Stimulated activated effector memory CD8-positive, alpha-beta T cell treated with anti-CD3 and anti-CD28 coated beads, Interleukin-12 subunit alpha, Interleukin-12 subunit beta, amount 100 ng/mL, for 72 hours (primary cell): Measurements from ENCODE around the gene PIK3CA.

Source experiments
- ATAC-seq: fragments of 150-1000 bp; cut with Tn5 transposase; 2 replicates; pipeline ENCODE4 v1.10.0; 2021
- DNase-seq, 2 donors: peaks; one replicate each; pipeline ENCODE4 v3.0.0; 2021 to 2022; ENCODE audit warnings: low spot score in 2 of 2
- H3K27ac Mint-ChIP-seq: one replicate; pipeline ENCODE4 v1.8.0; 2022; ENCODE audit warnings: mild to moderate bottlenecking, mixed read lengths
- H3K36me3 Mint-ChIP-seq: one replicate; pipeline ENCODE4 v1.8.0; 2022; ENCODE audit warnings: mild to moderate bottlenecking, mixed read lengths
- H3K4me1 Mint-ChIP-seq: one replicate; pipeline ENCODE4 v1.8.0; 2022; ENCODE audit warnings: mixed read lengths
- H3K4me3 Mint-ChIP-seq: one replicate; pipeline ENCODE4 v1.8.0; 2022; ENCODE audit warnings: mild to moderate bottlenecking, mixed read lengths
- H3K9me3 Mint-ChIP-seq: one replicate; pipeline ENCODE4 v1.8.0; 2022; ENCODE audit warnings: mixed read lengths

The PIK3CA gene

GRCh38 chr3:179175358-179175757 lies 27.2 kb downstream of the PIK3CA start:
- Mint-ChIP-seq H3K36me3 (no peaks in the 10 kb centered on the region), H3K4me3 (no peak overlapping the region), H3K9me3 (no peaks in the 10 kb centered on the region), H3K4me1 (peaks cover 17% of the 10 kb centered on the region), H3K27ac (no peak overlapping the region)
- DNase-seq: no peak
- ATAC-seq: no peak

DNA sequence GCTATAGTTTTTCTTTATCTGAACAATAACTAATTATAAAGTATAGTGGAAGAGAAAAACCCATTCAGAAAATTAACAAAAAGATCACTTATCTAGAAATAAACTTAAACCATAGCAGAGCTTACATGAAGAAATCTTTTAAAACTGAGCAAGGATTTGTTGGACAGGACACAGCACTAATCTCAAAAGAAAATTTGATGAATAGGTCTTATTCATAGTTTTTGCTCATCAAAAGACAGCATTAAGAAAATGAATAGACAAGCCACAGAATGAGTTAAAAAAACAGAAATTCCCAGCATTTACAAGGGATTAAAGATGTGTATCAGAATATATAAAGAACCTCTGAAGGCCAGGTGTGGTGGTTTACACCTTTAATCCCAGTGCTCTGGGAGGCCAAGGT lies 29.5 kb downstream of the PIK3CA start:
- Mint-ChIP-seq H3K36me3 (no peaks in the 10 kb centered on the region), H3K27ac (no peak overlapping the region), H3K4me3 (no peak overlapping the region), H3K4me1 (peaks cover 25% of the 10 kb centered on the region), H3K9me3 (no peaks in the 10 kb centered on the region)
- no peak for ATAC-seq
- no peak for DNase-seq

DNA sequence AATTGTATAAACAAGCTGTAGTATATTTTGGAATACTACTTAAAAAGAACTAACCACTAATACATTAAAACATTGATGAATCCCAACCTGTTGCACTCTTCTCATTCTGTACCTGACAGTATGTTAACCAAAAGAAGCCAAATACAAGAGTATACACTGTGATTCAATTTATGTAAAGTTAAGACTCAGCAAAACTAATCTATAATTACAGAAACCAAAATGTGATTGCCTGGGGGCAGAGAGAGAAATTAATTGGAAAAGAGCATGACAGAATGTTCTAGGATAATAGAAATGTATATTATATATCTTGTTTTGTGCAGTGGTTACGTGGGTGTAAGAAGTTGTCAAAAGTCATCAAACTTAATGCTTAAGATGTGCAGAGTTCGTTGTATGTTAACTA lies 31.1 kb downstream of the PIK3CA start:
- no peak overlapping the region for H3K4me3 Mint-ChIP-seq
- H3K27ac Mint-ChIP-seq: no peak overlapping the region
- H3K36me3 Mint-ChIP-seq: no peaks in the 10 kb centered on the region
- ATAC-seq (no peak), DNase-seq (no peak)
- peaks cover 28% of the 10 kb centered on the region for H3K4me1 Mint-ChIP-seq
- H3K9me3 Mint-ChIP-seq: no peaks in the 10 kb centered on the region

GRCh38 chr3:179179979-179180759 lies 32.0 kb downstream of the PIK3CA start:
- ATAC-seq: peak; percentile 76
- Mint-ChIP-seq H3K9me3 (no peaks in the 10 kb centered on the region), H3K4me1 (peaks cover 26% of the 10 kb centered on the region), H3K4me3 (no peak overlapping the region), H3K36me3 (no peaks in the 10 kb centered on the region), H3K27ac (no peak overlapping the region)
- no peak for DNase-seq

GRCh38 chr3:179181021-179181472 lies 32.9 kb downstream of the PIK3CA start:
- Mint-ChIP-seq H3K27ac (no peak overlapping the region), H3K9me3 (no peaks in the 10 kb centered on the region), H3K4me1 (peaks cover 19% of the 10 kb centered on the region), H3K4me3 (no peak overlapping the region), H3K36me3 (no peaks in the 10 kb centered on the region)
- ATAC-seq (peak; percentile 95), DNase-seq (no peak)

DNA sequence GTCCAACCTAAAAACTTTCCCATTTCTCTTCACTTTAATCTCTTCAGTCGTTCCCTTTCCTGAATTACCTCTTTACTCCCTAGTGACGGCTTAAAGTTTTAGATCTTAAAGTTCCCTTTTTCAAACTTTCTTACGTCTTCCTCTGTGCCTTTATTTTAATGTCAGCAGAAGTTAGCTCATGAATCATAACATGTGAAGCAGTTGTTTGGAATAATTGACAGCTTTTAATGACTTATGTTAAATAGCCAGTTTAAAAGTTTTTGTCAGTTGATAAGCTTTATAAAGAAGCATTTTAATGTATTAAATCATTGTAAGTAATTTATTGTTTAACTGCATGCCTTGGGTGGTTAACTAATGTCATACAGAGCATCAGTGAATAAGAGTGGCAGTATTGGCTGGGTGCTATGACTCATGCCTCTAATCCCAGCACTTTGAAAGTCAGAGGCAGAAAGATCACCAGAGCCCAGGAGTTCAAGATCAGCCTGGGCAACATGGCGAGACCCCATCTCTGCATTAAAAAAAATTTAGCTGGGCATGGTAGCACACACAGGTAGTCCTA lies 33.9 kb downstream of the PIK3CA start:
- H3K27ac Mint-ChIP-seq: peak overlapping the region; percentile 30
- H3K4me1 Mint-ChIP-seq: peaks cover 19% of the 10 kb centered on the region
- no peaks in the 10 kb centered on the region for H3K36me3 Mint-ChIP-seq
- no peak for DNase-seq
- peak; percentile 73 for ATAC-seq
- H3K4me3 Mint-ChIP-seq: peak overlapping the region; percentile 22
- no peaks in the 10 kb centered on the region for H3K9me3 Mint-ChIP-seq

DNA sequence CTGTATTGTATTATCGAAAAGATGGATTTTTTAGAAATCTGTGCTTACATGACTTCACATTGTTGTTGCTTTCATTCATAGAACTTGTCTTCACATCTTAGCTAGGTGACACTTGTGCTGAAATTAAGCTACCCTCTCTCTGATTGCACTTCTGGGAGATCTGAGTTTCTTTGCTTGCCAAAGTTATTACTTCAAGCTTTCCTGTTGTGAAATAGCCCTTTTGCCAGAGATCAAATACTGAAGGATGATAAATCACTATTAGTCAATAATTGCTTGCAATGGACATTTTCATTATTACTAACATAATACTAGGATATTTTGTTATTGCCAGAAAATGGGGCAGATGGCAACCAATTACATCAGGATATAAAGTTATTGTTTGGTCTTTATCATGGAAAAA lies 34.7 kb downstream of the PIK3CA start:
- Mint-ChIP-seq H3K36me3 (no peaks in the 10 kb centered on the region), H3K27ac (no peak overlapping the region), H3K4me1 (peaks cover 19% of the 10 kb centered on the region), H3K9me3 (no peaks in the 10 kb centered on the region), H3K4me3 (no peak overlapping the region)
- DNase-seq: no peak
- no peak for ATAC-seq

DNA sequence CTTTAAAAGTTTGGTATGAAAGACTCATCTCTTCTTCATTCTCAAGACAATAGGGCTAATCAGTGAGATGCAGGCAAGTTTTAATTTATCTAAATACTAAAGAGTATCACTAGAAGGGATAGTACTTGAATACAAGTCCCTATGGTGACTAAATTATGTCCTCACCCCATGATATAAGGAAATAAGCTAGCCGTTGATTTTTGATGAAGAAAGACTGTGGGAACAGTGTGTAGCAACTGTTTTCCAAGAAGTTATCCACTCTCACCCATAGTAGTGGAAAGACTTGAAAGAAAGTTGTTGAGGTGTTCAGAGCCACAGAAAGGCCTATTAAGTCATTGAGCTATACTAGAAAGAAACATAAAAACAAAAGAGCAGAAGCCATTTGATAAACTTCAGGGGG lies 36.7 kb downstream of the PIK3CA start:
- Mint-ChIP-seq H3K27ac (peak overlapping the region; percentile 18), H3K4me3 (no peak overlapping the region), H3K4me1 (peaks cover 20% of the 10 kb centered on the region), H3K9me3 (no peaks in the 10 kb centered on the region), H3K36me3 (no peaks in the 10 kb centered on the region)
- ATAC-seq (no peak), DNase-seq (no peak)

GRCh38 chr3:179186426-179186825 lies 38.3 kb downstream of the PIK3CA start:
- Mint-ChIP-seq H3K4me3 (no peak overlapping the region), H3K36me3 (no peaks in the 10 kb centered on the region), H3K9me3 (no peaks in the 10 kb centered on the region), H3K4me1 (peaks cover 32% of the 10 kb centered on the region), H3K27ac (no peak overlapping the region)
- no peak for DNase-seq
- no peak for ATAC-seq

DNA sequence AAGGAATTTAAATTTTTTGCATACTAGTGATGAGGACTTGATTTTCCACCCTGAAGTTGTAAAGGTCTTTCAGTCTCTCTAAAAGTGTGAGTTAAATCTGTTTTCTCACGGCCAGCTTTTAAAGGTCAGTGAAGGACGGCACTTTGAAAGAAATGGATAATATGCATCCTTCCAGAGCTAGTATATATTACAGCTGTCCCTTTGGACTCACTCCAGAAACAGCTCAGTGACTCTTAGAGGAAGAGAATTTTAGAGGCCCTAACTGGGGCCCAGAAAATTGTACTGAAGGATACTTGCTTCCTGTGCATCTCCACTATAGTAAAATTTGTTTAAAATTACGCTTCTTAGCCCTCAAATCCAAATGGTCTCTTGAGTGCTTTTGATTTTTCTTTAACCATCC lies 41.6 kb downstream of the PIK3CA start:
- no peak for DNase-seq
- peaks cover 28% of the 10 kb centered on the region for H3K4me1 Mint-ChIP-seq
- H3K27ac Mint-ChIP-seq: no peak overlapping the region
- no peaks in the 10 kb centered on the region for H3K36me3 Mint-ChIP-seq
- no peak for ATAC-seq
- no peak overlapping the region for H3K4me3 Mint-ChIP-seq
- H3K9me3 Mint-ChIP-seq: no peaks in the 10 kb centered on the region

- Mint-ChIP-seq H3K4me3 (no peak overlapping the region), H3K27ac (no peak overlapping the region), H3K4me1 (peaks cover 32% of the 10 kb centered on the region), H3K9me3 (no peaks in the 10 kb centered on the region), H3K36me3 (no peaks in the 10 kb centered on the region)
- DNase-seq: no peak
- no peak for ATAC-seq
Observed at GRCh38 chr3:179190581-179190980, 42.4 kb downstream of the PIK3CA start.

GRCh38 chr3:179192542-179192941 lies 44.4 kb downstream of the PIK3CA start:
- ATAC-seq (no peak), DNase-seq (no peak)
- no peaks in the 10 kb centered on the region for H3K9me3 Mint-ChIP-seq
- peaks cover 47% of the 10 kb centered on the region for H3K4me1 Mint-ChIP-seq
- no peak overlapping the region for H3K27ac Mint-ChIP-seq
- H3K36me3 Mint-ChIP-seq: no peaks in the 10 kb centered on the region
- no peak overlapping the region for H3K4me3 Mint-ChIP-seq

DNA sequence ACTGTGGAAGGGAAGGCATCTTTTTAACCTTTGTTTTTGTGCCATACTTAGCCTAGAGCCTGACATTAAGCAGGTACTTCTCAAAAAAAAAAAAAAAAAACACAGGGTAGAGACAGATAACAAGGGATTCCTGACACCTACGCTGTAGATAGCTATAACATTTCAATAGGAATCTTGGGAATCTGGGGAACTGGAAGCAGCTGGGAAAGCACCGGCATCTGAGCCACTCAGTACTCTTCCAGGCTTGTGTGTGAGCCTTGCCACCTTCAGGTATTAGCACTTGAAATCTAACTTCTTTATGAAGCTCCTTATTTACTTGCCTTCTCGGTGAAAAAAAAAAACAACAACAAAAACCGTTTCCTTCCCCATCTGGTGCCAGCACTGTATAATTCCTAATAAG lies 46.8 kb downstream of the PIK3CA start:
- Mint-ChIP-seq H3K4me3 (no peak overlapping the region), H3K9me3 (no peaks in the 10 kb centered on the region), H3K27ac (no peak overlapping the region), H3K36me3 (peaks cover 6% of the 10 kb centered on the region), H3K4me1 (peaks cover 50% of the 10 kb centered on the region)
- ATAC-seq: no peak
- no peak for DNase-seq

DNA sequence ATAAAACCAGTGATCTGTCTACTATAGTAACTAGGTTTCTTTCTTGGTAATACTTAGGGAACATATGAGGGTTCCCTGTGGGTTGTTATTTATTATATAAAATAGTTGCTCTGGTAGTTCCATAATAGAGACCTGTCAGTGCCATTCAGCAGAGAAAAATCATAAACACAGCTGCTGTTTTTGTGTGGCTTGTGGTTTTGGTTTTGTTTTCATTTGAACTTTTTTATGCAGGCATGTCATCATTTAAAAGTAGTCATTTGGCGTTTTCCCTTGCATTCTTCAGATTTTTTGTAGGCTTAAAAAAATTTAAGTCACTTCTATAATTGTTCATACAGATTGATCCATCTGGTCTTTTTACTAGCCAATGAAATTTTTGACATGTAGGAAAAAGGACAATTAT lies 47.9 kb downstream of the PIK3CA start:
- Mint-ChIP-seq H3K4me3 (no peak overlapping the region), H3K4me1 (peaks cover 45% of the 10 kb centered on the region), H3K36me3 (peaks cover 18% of the 10 kb centered on the region), H3K9me3 (no peaks in the 10 kb centered on the region), H3K27ac (peak overlapping the region; percentile 20)
- no peak for DNase-seq
- peak; percentile 82 for ATAC-seq

- no peak for DNase-seq
- Mint-ChIP-seq H3K4me3 (no peak overlapping the region), H3K27ac (no peak overlapping the region), H3K9me3 (no peaks in the 10 kb centered on the region), H3K36me3 (peaks cover 23% of the 10 kb centered on the region), H3K4me1 (peaks cover 45% of the 10 kb centered on the region)
- ATAC-seq: no peak
Observed at GRCh38 chr3:179196700-179197099, 48.5 kb downstream of the PIK3CA start.

GRCh38 chr3:179200790-179201189 lies 52.6 kb downstream of the PIK3CA start:
- Mint-ChIP-seq H3K9me3 (no peaks in the 10 kb centered on the region), H3K27ac (peak overlapping the region; percentile 20), H3K4me1 (peaks cover 24% of the 10 kb centered on the region), H3K36me3 (peaks cover 55% of the 10 kb centered on the region), H3K4me3 (no peak overlapping the region)
- ATAC-seq: peak; percentile 52
- DNase-seq: no peak
